ENCODE results near the gene CHURC1.

The CHURC1 gene

GRCh38 chr14:64923015-64923414 is 8.8 kb downstream of the CHURC1 start:
- H3K4me1 ChIP-seq (ENCODE audit: low read depth, poor library complexity, severe bottlenecking): peaks cover 22% of the 10 kb centered on the region
- H3K79me2 ChIP-seq (ENCODE audit: insufficient read depth, low read depth): no peaks in the 10 kb centered on the region; the same call in 1 of the 2 replicates
- no peak overlapping the region for H3K9ac ChIP-seq
- H3K27me3 ChIP-seq (ENCODE audit: insufficient read depth, low read depth): no peaks in the 10 kb centered on the region
- no peak overlapping the region for H2AFZ ChIP-seq (ENCODE audit: low read depth)
- H3K4me3 ChIP-seq (IDR thresholded peaks at IDR 0.05; ENCODE audit: insufficient read depth, low read depth, low read length): no peak overlapping the region
- no peaks in the 10 kb centered on the region for H4K20me1 ChIP-seq (ENCODE audit: insufficient read depth)
- TF ChIP-seq CTCF (conservative IDR thresholded peaks at IDR 0.05; ENCODE audit: low read depth, low read length): no peak
- H3K4me2 ChIP-seq: no peak overlapping the region
- H3K27ac ChIP-seq: no peak overlapping the region
- no peaks in the 10 kb centered on the region for H3K36me3 ChIP-seq (ENCODE audit: insufficient read depth)

- Histone ChIP-seq H3K9ac (no peak overlapping the region), H4K20me1 (ENCODE audit: insufficient read depth) (no peaks in the 10 kb centered on the region), H3K27me3 (ENCODE audit: insufficient read depth, low read depth) (no peaks in the 10 kb centered on the region), H3K27ac (no peak overlapping the region), H3K4me3 (IDR thresholded peaks at IDR 0.05; ENCODE audit: insufficient read depth, low read depth, low read length) (no peak overlapping the region), H3K4me2 (no peak overlapping the region), H3K79me2 (ENCODE audit: insufficient read depth, low read depth) (no peaks in the 10 kb centered on the region; the same call in 1 of the 2 replicates), H2AFZ (ENCODE audit: low read depth) (no peak overlapping the region), H3K36me3 (ENCODE audit: insufficient read depth) (no peaks in the 10 kb centered on the region), H3K4me1 (ENCODE audit: low read depth, poor library complexity, severe bottlenecking) (peaks cover 57% of the 10 kb centered on the region)
- TF ChIP-seq CTCF (conservative IDR thresholded peaks at IDR 0.05; ENCODE audit: low read depth, low read length): no peak
Observed at GRCh38 chr14:64926398-64926995, 12.2 kb downstream of the CHURC1 start.

GRCh38 chr14:64927031-64927430 is 12.8 kb downstream of the CHURC1 start:
- H3K4me3 ChIP-seq (IDR thresholded peaks at IDR 0.05; ENCODE audit: insufficient read depth, low read depth, low read length): no peak overlapping the region
- no peak for TF ChIP-seq CTCF (conservative IDR thresholded peaks at IDR 0.05; ENCODE audit: low read depth, low read length)
- no peak overlapping the region for H2AFZ ChIP-seq (ENCODE audit: low read depth)
- no peak overlapping the region for H3K27ac ChIP-seq
- H3K27me3 ChIP-seq (ENCODE audit: insufficient read depth, low read depth): no peaks in the 10 kb centered on the region
- no peaks in the 10 kb centered on the region for H4K20me1 ChIP-seq (ENCODE audit: insufficient read depth)
- H3K36me3 ChIP-seq (ENCODE audit: insufficient read depth): no peaks in the 10 kb centered on the region
- H3K79me2 ChIP-seq (ENCODE audit: insufficient read depth, low read depth): no peaks in the 10 kb centered on the region; the same call in 1 of the 2 replicates
- no peak overlapping the region for H3K9ac ChIP-seq
- H3K4me2 ChIP-seq: no peak overlapping the region
- H3K4me1 ChIP-seq (ENCODE audit: low read depth, poor library complexity, severe bottlenecking): peaks cover 62% of the 10 kb centered on the region

GRCh38 chr14:64928239-64929013 is 14.2 kb downstream of the CHURC1 start:
- H3K4me1 ChIP-seq (ENCODE audit: low read depth, poor library complexity, severe bottlenecking): peaks cover 73% of the 10 kb centered on the region
- no peak overlapping the region for H2AFZ ChIP-seq (ENCODE audit: low read depth)
- no peaks in the 10 kb centered on the region for H3K36me3 ChIP-seq (ENCODE audit: insufficient read depth)
- H3K9ac ChIP-seq: no peak overlapping the region
- no peak overlapping the region for H3K4me3 ChIP-seq (IDR thresholded peaks at IDR 0.05; ENCODE audit: insufficient read depth, low read depth, low read length)
- no peak for TF ChIP-seq CTCF (conservative IDR thresholded peaks at IDR 0.05; ENCODE audit: low read depth, low read length)
- H3K27me3 ChIP-seq (ENCODE audit: insufficient read depth, low read depth): no peaks in the 10 kb centered on the region
- H3K4me2 ChIP-seq: peak overlapping the region; percentile 41; the same call in 1 of the 2 replicates
- H4K20me1 ChIP-seq (ENCODE audit: insufficient read depth): no peaks in the 10 kb centered on the region
- H3K79me2 ChIP-seq (ENCODE audit: insufficient read depth, low read depth): no peaks in the 10 kb centered on the region
- H3K27ac ChIP-seq: peak overlapping the region; percentile 57
